Lung (tissue), 12 donors: ENCODE data around the gene MIGA1. TPM values are rescaled to one million over a fixed set of nuclear protein-coding genes. Genes with fewer than 3 reads are reported as not detected.

ENCODE experiments used
- ATAC-seq: fragments of 200-7000 bp; cut with Tn5 transposase; one replicate; pipeline ENCODE4 v1.9.1; 2020; ENCODE audit warnings: moderate number of reproducible peaks; ENCODE audit not compliant: insufficient read depth, low FRiP score
- DNase-seq, 3 donors: peaks; one replicate each; pipeline ENCODE4 v3.0.0-alpha.2; 2013 to 2017
- H3K27ac ChIP-seq, 2 donors: one replicate each; pipeline ENCODE4 v1.5.1; 2013; ENCODE audit warnings: mild to moderate bottlenecking in 2 of 2, moderate library complexity in 2 of 2, control low read depth in 1 of 2, inconsistent platforms in 1 of 2, low read depth in 1 of 2, low read length in 1 of 2
- H3K27me3 ChIP-seq, 3 donors: one replicate each; pipeline ENCODE4 v1.5.1; 2013; ENCODE audit warnings: low read length in 2 of 3; ENCODE audit not compliant: control insufficient read depth in 3 of 3, insufficient read depth in 3 of 3
- H3K36me3 ChIP-seq, 4 donors: one replicate each; pipeline ENCODE4 v1.5.1; 2013; ENCODE audit warnings: low read length in 4 of 4, mild to moderate bottlenecking in 1 of 4, moderate library complexity in 1 of 4; ENCODE audit not compliant: control insufficient read depth in 4 of 4, insufficient read depth in 4 of 4
- H3K4me1 ChIP-seq, 5 donors: one replicate each; pipeline ENCODE4 v1.5.1; 2013; ENCODE audit warnings: low read length in 5 of 5, mild to moderate bottlenecking in 2 of 5, moderate library complexity in 1 of 5; ENCODE audit not compliant: control insufficient read depth in 5 of 5, insufficient read depth in 5 of 5
- H3K4me3 ChIP-seq: one replicate; pipeline ENCODE4 v1.5.1; 2013; ENCODE audit warnings: mild to moderate bottlenecking, control low read depth, moderate library complexity
- H3K9ac ChIP-seq, 2 donors: one replicate each; pipeline ENCODE4 v1.5.1; 2013; ENCODE audit warnings: low read length in 2 of 2, control low read depth in 1 of 2; ENCODE audit not compliant: insufficient read depth in 1 of 2
- H3K9me3 ChIP-seq, 4 donors: one replicate each; pipeline ENCODE4 v1.5.1; 2013; ENCODE audit warnings: low read length in 3 of 4, mild to moderate bottlenecking in 1 of 4, moderate library complexity in 1 of 4; ENCODE audit not compliant: control insufficient read depth in 4 of 4, insufficient read depth in 3 of 4
- CTCF ChIP-seq: IDR thresholded peaks from 2 replicates; pipeline ENCODE4 v1.5.1; 2012; ENCODE audit warnings: mild to moderate bottlenecking; ENCODE audit errors: control extremely low read depth, extremely low read depth
- WGBS, 2 donors: extraction: QIAGEN DNeasy Blood & Tissue Kit; methylation state at CpG; one replicate each; pipeline ENCODE4 v1.1.7; 2013; 5-methylcytosine and 5-hydroxymethylcytosine counted together
- polyA plus RNA-seq, 2 donors: library from polyadenylated mRNA; stranded (reverse); fragments of 200-250 nt; gene quantifications; one replicate each; pipeline ENCODE4 v1.2.1, GENCODE V29; 2013
- total RNA-seq, 2 donors: library from RNA; depleted of rRNA in 1 of 2; stranded (reverse); fragments of >200 nt in 1 of 2; gene quantifications; one replicate each; pipeline ENCODE4 v1.2.1, GENCODE V29; 2014 to 2021
- donor health status: control.
- donor health status: control.
- donor health status: Bipolar disorder and iron deficiency.
- donor health status: healthy.
- donor health status: DM: yes; HTN: yes; CAD: no.

MIGA1 gene
- total and polyA plus RNA-seq, 4 donors = 2.7 to 28.2 (median 8.5) TPM

GRCh38 chr1:77891200-77891599, 111.8 kb downstream of the MIGA1 start:
- H3K27ac ChIP-seq = peak overlapping the region in 1 of 2 donors; percentile 94
- H3K36me3 ChIP-seq = peaks cover 0 to 7% (median under 1%) of the 10 kb centered on the region in 4 donors
- ATAC-seq (no peak), DNase-seq (no peak)
- WGBS, 2 donors = 96 to 97% methylated on average over 1 of the region's 1 CpG
- TF ChIP-seq CTCF = no peak
- peaks cover 0 to 1% (median 0%) of the 10 kb centered on the region in 4 donors for H3K9me3 ChIP-seq
- H3K4me1 ChIP-seq = peaks cover 0 to 21% (median 0%) of the 10 kb centered on the region in 5 donors
- H3K4me3 ChIP-seq = no peak overlapping the region
- no peak overlapping the region for H3K9ac ChIP-seq
- H3K27me3 ChIP-seq = no peaks in the 10 kb centered on the region

GRCh38 chr1:77899647-77900320, 120.3 kb downstream of the MIGA1 start:
- H3K4me1 ChIP-seq = peaks cover 0 to 2% (median 0%) of the 10 kb centered on the region in 5 donors
- no peak overlapping the region for H3K9ac ChIP-seq
- peaks cover 0 to 3% (median 0%) of the 10 kb centered on the region in 4 donors for H3K36me3 ChIP-seq
- H3K9me3 ChIP-seq = no peaks in the 10 kb centered on the region
- peak overlapping the region in 1 of 2 donors; percentile 83 for H3K27ac ChIP-seq
- TF ChIP-seq CTCF = no peak
- WGBS, 2 donors = 78 to 81% methylated on average over 4 of the region's 4 CpGs
- DNase-seq = no peak
- no peaks in the 10 kb centered on the region for H3K27me3 ChIP-seq
- H3K4me3 ChIP-seq = no peak overlapping the region
- ATAC-seq = no peak

DNA sequence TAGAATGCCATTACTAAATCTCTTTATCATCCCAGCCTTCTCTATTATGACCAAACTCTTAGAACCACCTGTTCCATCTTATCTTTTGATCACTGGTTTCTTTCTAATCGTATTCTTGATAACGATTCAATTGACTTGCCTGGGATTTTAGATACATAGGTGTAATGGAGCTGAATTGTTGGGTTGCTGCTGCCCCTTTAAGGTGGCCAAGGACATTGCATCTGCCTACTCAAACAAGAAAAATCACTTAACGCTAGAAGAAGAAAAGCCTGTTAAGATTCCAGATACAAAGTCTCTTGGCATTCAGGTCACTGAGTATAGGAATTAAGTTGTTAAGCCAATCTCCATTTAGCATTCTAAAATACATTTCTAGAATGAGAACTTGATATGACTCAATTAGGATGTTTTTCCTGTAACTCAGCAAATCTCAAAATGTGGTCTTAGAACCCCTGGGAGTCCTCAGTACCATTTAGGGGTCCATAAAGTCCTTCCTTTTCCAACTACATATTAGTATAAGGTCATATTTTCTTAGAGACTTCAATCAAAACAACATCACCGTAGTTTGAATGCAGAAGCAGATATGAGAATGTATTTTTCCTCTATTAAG, 121.3 kb downstream of the MIGA1 start:
- peak; percentile 21 for TF ChIP-seq CTCF
- Histone ChIP-seq H3K4me1 (peaks cover 0 to 2% (median 0%) of the 10 kb centered on the region in 5 donors), H3K27me3 (no peaks in the 10 kb centered on the region), H3K27ac (peak overlapping the region in 1 of 2 donors; percentile 33), H3K4me3 (no peak overlapping the region), H3K9ac (no peak overlapping the region), H3K36me3 (peaks cover 0 to 3% (median 1%) of the 10 kb centered on the region in 4 donors), H3K9me3 (no peaks in the 10 kb centered on the region)
- ATAC-seq (peak; percentile 53), DNase-seq (peak; percentile 49 to 77 (median 65))
- WGBS, 2 donors = 21 to 32% methylated on average over 4 of the region's 4 CpGs
